Effector CD8-positive, alpha-beta T cell (primary cell): ENCODE data around the gene ERBB4.

Experiments
- DNase-seq: peaks from one replicate; lab custom pipeline; 2025; lab: John Stamatoyannopoulos, UW

Gene ERBB4

GRCh38 chr2:211833582-211834279 is 704.9 kb downstream of the ERBB4 start:
- no peak for DNase-seq

GRCh38 chr2:211829725-211830124 is 708.9 kb downstream of the ERBB4 start:
- no peak for DNase-seq

- DNase-seq: no peak
These were observed 714.6 kb downstream of the ERBB4 start for GRCh38 chr2:211823886-211824479.

GRCh38 chr2:211822686-211823335 is 715.8 kb downstream of the ERBB4 start:
- no peak for DNase-seq

GRCh38 chr2:211816754-211817153 is 721.8 kb downstream of the ERBB4 start:
- DNase-seq: no peak

GRCh38 chr2:211812587-211812986 is 726.0 kb downstream of the ERBB4 start:
- DNase-seq: no peak

- no peak for DNase-seq
These were observed 735.9 kb downstream of the ERBB4 start for GRCh38 chr2:211802666-211803065.

- DNase-seq: no peak
These were observed 738.6 kb downstream of the ERBB4 start for GRCh38 chr2:211800001-211800400.

- DNase-seq: no peak
These were observed 739.7 kb downstream of the ERBB4 start for GRCh38 chr2:211798868-211799267.

- no peak for DNase-seq
These were observed 744.9 kb downstream of the ERBB4 start for GRCh38 chr2:211793690-211794089.

- DNase-seq: no peak
These were observed 748.6 kb downstream of the ERBB4 start for GRCh38 chr2:211789982-211790381.

- DNase-seq: no peak
These were observed 771.9 kb downstream of the ERBB4 start for GRCh38 chr2:211766689-211767088.

GRCh38 chr2:211762479-211762878 is 776.1 kb downstream of the ERBB4 start:
- no peak for DNase-seq

- DNase-seq: no peak
These were observed 778.5 kb downstream of the ERBB4 start for GRCh38 chr2:211760103-211760502.

GRCh38 chr2:211756266-211756665 is 782.3 kb downstream of the ERBB4 start:
- no peak for DNase-seq

- DNase-seq: no peak
These were observed 783.4 kb downstream of the ERBB4 start for GRCh38 chr2:211755187-211755586.

GRCh38 chr2:211751848-211752247 is 786.8 kb downstream of the ERBB4 start:
- no peak for DNase-seq

GRCh38 chr2:211748339-211748738 is 790.3 kb downstream of the ERBB4 start:
- DNase-seq: no peak

- no peak for DNase-seq
These were observed 793.1 kb downstream of the ERBB4 start for GRCh38 chr2:211745295-211746097.

- no peak for DNase-seq
These were observed 794.2 kb downstream of the ERBB4 start for GRCh38 chr2:211744379-211744778.

GRCh38 chr2:211741966-211742365 is 796.6 kb downstream of the ERBB4 start:
- DNase-seq: no peak

GRCh38 chr2:211737282-211737681 is 801.3 kb downstream of the ERBB4 start:
- DNase-seq: no peak
